ENCODE measurements around the gene PAWR.

The PAWR gene

DNA sequence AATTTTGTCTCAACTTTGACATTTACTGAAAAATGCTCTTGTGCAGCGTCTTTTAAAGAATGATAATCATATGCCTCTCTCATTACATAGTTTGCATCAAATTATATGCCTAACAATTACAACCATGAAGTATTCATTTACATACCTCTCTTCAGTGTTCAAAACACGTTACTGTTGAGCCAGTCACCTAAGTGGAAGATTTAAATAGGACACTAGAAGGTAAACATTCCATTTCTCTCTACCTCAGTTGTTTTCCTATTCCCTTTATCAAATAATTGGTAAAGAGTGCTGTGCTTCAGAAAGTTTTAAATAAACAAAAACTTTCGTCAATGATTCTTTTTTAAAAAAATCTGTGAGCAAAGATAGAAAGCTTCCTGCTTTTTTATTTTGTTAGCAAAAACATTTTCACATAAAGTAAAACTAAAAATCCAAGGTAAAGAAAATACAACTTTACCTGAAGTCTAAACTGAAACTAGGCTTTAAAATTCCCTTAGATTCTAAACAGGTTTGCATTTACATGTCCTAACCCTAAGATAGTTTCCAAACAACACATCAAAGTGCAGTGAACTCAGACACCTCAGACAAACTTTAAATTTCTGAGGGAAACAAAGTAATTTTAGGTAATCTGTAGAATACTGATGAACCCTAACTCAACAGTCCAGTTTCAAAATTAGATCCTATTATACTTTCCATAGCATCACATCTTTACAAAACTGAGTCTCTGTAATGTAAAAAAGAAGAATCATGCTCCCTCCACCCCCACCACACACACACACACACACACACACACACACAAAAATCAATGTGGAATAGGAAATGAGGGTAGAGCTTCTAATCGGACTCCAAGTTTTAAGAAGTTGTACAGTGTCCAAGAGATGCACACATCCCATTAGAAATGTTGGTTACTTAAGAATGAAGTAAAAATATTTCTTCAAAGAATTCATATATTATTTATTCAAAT, 46.2 kb downstream of the PAWR start:
- in situ Hi-C loops (cut with MboI; ENCODE audit: low pct_unique_long_range_greater_than_20kb, low sequenced_read_pairs, unreplicated experiment) = no loop called here
- TF ChIP-seq, protein P1, sequence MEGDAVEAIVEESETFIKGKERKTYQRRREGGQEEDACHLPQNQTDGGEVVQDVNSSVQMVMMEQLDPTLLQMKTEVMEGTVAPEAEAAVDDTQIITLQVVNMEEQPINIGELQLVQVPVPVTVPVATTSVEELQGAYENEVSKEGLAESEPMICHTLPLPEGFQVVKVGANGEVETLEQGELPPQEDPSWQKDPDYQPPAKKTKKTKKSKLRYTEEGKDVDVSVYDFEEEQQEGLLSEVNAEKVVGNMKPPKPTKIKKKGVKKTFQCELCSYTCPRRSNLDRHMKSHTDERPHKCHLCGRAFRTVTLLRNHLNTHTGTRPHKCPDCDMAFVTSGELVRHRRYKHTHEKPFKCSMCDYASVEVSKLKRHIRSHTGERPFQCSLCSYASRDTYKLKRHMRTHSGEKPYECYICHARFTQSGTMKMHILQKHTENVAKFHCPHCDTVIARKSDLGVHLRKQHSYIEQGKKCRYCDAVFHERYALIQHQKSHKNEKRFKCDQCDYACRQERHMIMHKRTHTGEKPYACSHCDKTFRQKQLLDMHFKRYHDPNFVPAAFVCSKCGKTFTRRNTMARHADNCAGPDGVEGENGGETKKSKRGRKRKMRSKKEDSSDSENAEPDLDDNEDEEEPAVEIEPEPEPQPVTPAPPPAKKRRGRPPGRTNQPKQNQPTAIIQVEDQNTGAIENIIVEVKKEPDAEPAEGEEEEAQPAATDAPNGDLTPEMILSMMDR (IDR thresholded peaks at IDR 0.05; ENCODE audit: extremely low read depth, insufficient read depth, missing control alignments) = no peak
- no peak for DNase-seq (ENCODE audit: low spot score)

DNA sequence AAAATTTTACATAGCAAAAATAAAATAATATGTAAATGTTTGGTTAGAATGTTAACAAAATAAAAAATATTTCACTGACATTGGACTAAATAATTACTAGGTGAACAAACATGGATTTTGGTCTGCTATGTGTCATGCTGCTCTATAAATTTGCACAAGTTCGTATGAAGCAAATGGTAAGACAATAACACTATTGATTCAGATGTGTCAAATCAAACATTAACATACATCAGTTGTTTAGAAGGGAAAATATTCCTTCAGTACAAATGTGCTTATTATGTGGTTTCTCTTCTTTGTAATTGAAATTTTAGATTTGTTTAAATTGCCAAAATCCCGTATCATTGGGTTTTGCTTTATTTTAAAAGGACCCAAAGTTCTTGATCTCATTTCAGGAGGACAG, 46.9 kb downstream of the PAWR start:
- no peak for DNase-seq (ENCODE audit: low spot score)
- in situ Hi-C loops (cut with MboI; ENCODE audit: low pct_unique_long_range_greater_than_20kb, low sequenced_read_pairs, unreplicated experiment) = no loop called here
- TF ChIP-seq, protein P1 (IDR thresholded peaks at IDR 0.05; ENCODE audit: extremely low read depth, insufficient read depth, missing control alignments) = no peak

DNA sequence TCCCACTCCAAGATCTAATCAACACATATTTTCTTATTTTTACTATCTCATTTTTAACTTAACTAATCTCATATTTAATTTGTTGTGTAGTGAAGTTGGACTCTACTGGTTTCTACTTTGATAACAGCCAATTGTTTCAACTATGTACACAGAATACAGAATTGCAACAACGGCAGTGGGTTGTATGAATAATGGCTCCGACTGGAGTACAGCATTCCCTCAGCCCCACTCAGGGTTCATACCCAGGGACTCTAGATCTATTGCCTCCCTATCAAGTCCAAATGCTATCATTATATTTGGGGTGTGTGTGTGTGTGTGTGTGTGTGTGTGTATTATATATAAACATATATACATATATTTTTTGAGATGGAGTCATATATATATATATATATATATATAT, 52.3 kb downstream of the PAWR start:
- TF ChIP-seq, protein P1 (IDR thresholded peaks at IDR 0.05; ENCODE audit: extremely low read depth, insufficient read depth, missing control alignments) = no peak
- in situ Hi-C loops (cut with MboI; ENCODE audit: low pct_unique_long_range_greater_than_20kb, low sequenced_read_pairs, unreplicated experiment) = no loop called here
- DNase-seq (ENCODE audit: low spot score) = no peak

DNA sequence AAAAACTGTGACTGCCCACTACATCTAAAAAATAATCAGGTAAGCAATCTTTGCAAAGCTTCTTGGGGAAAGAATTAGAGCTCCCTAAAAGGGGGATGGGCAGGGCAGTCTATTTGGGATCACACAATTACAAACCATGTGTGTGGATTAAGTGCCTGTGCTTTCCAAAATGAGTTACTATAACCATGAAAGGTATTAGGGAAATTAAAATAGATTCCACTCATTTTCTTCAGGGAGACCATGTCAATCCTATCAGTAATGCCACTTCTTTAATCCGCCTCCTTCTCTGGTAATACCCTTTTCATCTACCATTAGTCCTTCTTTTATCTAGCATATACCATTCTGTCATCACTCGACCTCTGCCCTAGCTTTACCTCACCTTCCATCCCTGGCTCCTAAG, 53.7 kb downstream of the PAWR start:
- in situ Hi-C loops (cut with MboI; ENCODE audit: low pct_unique_long_range_greater_than_20kb, low sequenced_read_pairs, unreplicated experiment) = no loop called here
- TF ChIP-seq, protein P1 (IDR thresholded peaks at IDR 0.05; ENCODE audit: extremely low read depth, insufficient read depth, missing control alignments) = no peak
- no peak for DNase-seq (ENCODE audit: low spot score)

DNA sequence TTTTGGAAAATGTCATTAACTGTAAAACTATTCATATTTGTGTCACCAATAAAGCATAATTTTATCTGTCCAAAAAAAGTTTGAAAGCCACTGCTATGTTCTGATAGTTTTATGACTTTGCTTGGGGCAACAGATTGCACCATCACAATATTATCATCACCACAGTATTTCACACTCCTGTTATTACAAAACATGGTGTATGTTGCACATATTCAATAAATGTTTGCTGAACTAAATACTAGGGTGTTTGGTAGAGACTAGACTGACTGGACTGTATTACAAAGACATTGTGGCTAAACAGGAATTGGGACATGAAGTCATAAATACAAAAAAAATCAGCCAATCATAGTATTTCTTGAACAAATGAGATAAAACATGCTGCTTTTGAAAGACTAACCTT, 55.1 kb downstream of the PAWR start:
- DNase-seq (ENCODE audit: low spot score) = no peak
- TF ChIP-seq, protein P1 (IDR thresholded peaks at IDR 0.05; ENCODE audit: extremely low read depth, insufficient read depth, missing control alignments) = no peak
- in situ Hi-C loops (cut with MboI; ENCODE audit: low pct_unique_long_range_greater_than_20kb, low sequenced_read_pairs, unreplicated experiment) = no loop called here

DNA sequence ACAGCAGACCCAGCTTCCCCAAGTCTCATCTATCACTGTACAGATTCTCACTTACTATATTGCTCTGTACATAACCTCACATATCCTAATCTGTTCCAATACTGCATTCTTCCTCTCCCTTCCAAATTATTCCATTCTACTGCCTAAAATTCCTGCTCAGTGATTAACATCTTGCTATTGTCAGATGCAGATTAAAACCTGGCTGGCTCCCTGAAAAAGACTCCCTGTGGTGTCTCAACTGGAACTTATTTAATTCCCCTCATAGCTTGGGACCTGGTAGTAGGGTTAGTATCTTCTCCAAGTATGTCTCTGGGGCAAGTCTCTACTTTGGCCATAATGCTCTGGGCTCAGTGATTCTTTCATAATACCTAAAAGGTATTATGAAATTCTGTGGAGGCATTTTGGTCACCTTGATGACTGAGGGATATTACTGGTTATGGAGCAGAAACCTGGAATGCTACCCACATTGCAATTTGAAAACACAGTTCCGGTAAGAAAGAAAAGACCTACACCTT, 55.8 kb downstream of the PAWR start:
- in situ Hi-C loops (cut with MboI; ENCODE audit: low pct_unique_long_range_greater_than_20kb, low sequenced_read_pairs, unreplicated experiment) = no loop called here
- no peak for DNase-seq (ENCODE audit: low spot score)
- TF ChIP-seq, protein P1 (IDR thresholded peaks at IDR 0.05; ENCODE audit: extremely low read depth, insufficient read depth, missing control alignments) = no peak
